BLaER1 (cell line): Measurements from ENCODE around the gene TECPR1.
A peak's percentile ranks its signal among the peaks of the same experiment; 100 is the strongest.

Experiments used
- H3K27ac ChIP-seq: shearing (Covaris generic); formaldehyde crosslinking; 2 replicates; pipeline ENCODE4 v1.8.1; 2022
- H3K27me3 ChIP-seq: shearing (Covaris generic); formaldehyde crosslinking; 2 replicates; pipeline ENCODE4 v1.8.1; 2022
- H3K36me3 ChIP-seq: shearing (Covaris generic); formaldehyde crosslinking; 2 replicates; pipeline ENCODE4 v1.8.1; 2022
- H3K4me1 ChIP-seq: shearing (Covaris generic); formaldehyde crosslinking; 2 replicates; pipeline ENCODE4 v1.8.1; 2022
- H3K4me2 ChIP-seq: shearing (Covaris generic); formaldehyde crosslinking; 2 replicates; pipeline ENCODE4 v1.8.1; 2022
- H3K4me3 ChIP-seq: shearing (Covaris generic); formaldehyde crosslinking; 2 replicates; pipeline ENCODE4 v1.8.1; 2022
- H3K9ac ChIP-seq: shearing (Covaris generic); formaldehyde crosslinking; 2 replicates; pipeline ENCODE4 v1.8.1; 2022
- H3K9me3 ChIP-seq: shearing (Covaris generic); formaldehyde crosslinking; 2 replicates; pipeline ENCODE4 v1.8.1; 2022
- H4K20me1 ChIP-seq: shearing (Covaris generic); formaldehyde crosslinking; 2 replicates; pipeline ENCODE4 v1.8.1; 2022
- Cebpa-rat ChIP-seq: shearing (Covaris generic); IDR thresholded peaks from 2 replicates; pipeline ENCODE4 v1.8.1; 2022

Gene TECPR1

DNA sequence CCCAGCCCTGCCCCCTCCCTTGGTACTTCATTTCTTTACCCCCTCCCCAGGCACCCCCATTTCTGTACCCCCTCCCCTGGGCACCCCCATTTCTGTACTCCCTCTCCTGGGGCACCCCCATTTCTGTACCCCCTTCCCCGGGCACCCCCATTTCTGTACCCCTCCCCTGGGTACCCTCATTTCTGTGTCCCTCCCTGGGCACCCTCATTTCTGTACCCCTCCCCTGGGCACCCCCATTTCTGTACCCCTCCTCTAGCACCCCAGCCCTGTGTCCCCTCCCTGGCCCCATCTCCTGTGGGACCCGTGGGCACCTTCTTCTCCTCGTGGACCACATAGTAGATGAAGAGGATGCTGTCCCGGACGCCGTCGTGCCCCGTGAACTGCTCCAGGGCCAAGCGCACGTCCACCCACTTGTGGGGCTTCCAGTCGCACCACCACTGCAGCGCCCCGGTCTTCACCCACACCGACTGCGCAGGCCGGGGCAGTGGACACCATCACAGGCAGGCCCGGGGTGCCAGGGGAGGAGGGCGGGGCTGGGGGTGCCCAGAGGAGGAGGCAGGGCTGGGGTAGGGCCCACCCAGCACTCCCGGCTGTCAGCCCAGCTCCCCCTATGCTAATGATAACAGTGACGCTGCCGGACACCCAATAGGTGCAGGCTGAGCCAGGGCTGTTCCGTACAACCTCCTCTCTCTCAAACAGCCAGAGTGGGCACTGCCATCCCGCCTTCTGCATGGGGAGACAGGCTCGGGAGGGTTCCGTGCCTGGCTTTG lies 20.4 kb downstream of the TECPR1 start:
- Histone ChIP-seq H3K27ac (no peak overlapping the region), H3K9ac (no peak overlapping the region), H3K4me2 (peak overlapping the region; percentile 66), H3K27me3 (no peaks in the 10 kb centered on the region), H4K20me1 (no peaks in the 10 kb centered on the region), H3K4me3 (no peak overlapping the region), H3K4me1 (peaks cover 50% of the 10 kb centered on the region), H3K9me3 (no peaks in the 10 kb centered on the region), H3K36me3 (0 out of 2 replicates have a peak, but pooled peaks cover 23% of the 10 kb centered on the region)
- TF ChIP-seq Cebpa-rat, result no peak

DNA sequence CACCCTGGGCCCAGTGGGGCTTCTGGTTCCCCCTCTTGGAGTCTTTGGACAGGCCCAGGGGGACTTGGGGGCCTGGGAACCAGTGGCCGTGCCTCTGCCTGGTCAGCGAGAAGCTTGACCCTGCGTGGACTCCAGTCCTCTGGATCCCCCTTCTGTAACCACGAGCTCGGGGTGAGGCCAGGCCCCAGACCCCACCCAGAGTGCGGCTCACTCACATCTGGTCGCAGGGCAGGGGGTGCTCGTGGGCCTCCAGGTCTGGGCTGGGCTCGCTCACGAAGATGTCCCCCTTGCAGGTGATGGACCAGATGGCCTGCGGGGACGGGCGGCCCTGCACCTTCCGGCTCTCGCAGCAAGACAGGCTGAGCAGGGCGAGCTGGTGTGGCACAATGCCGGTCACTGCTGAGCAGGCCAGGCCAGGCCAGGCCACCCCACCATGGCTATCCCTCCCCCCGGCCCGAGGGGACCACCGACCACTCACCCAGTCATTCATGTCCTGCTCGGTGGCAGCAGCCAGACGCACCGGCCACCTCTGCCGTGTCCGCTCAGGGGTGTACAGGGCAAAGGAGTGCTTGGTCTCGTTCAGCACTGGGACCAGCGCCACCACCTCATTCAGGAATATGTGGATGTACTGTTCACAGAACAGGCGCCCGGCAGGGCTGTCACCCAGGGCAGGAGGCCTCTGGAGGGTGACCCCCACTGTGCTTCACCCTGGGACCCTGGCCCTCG lies 21.1 kb downstream of the TECPR1 start:
- H3K27me3 ChIP-seq, result no peaks in the 10 kb centered on the region
- H3K4me3 ChIP-seq, result no peak overlapping the region
- TF ChIP-seq Cebpa-rat, result no peak
- H3K9me3 ChIP-seq, result no peaks in the 10 kb centered on the region
- peaks cover 23% of the 10 kb centered on the region; the same call in 1 of the 2 replicates for H3K36me3 ChIP-seq
- H3K4me2 ChIP-seq, result no peak overlapping the region
- no peak overlapping the region for H3K9ac ChIP-seq
- H3K27ac ChIP-seq, result no peak overlapping the region
- peaks cover 50% of the 10 kb centered on the region for H3K4me1 ChIP-seq
- H4K20me1 ChIP-seq, result no peaks in the 10 kb centered on the region

DNA sequence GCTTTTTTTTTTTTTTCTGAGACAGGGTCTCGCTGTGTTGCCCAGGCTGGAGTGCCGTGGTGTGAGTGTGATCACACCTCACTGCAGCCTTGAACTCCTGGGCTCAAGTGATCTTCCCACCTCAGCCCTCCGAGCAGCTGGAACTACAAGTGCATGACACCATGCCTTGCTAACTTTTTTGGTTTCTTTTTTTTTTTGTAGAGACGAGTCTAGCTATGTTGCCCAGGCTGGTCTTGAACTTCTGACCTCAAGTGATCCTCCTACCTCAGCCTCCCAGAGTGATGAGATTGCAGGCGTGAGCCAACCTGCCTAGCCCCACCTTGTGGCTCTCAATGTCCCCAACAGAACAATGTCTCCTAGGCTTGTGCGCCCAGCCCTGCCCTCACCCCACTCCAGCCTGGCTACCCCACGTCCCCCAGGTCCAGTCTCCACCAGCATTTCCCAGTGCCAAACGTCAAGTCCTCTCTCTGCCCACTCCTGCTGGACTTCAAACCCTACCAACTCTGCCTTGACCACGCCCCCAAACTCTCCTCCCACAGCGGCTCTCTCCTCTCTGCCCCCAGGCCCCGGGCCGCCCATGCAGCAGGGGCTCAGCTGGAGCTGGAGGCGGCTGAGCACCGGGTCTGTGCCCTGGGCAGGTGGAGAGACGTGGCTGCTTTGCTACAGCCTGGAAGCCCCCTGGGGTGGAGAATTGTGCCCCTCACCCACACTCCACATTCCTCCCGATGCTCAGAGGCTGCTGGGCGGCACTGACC lies 21.9 kb downstream of the TECPR1 start:
- H3K9ac ChIP-seq, result no peak overlapping the region

DNA sequence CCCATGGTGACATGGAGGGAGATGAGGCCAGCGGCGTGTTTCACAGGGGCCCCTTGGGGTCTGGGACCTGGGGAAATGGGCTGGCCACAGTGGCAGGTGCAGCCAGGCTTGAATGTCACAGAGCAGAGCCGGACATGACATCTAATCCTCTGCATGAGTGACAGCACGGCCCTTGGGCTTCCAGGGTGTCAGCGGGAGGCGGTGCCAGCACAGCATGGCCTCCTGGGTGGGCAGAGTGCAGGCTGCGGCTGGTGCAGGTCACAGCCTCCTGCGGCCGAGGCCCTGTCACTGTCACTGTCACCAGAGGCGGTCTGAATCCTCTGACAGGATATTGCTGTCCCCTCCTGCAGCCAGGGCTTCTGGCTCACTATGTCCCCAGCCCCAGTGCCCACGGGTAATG lies 22.6 kb downstream of the TECPR1 start:
- H3K4me2 ChIP-seq, result peak overlapping the region; percentile 70
- H3K27ac ChIP-seq, result no peak overlapping the region
- no peak overlapping the region for H3K4me3 ChIP-seq
- H3K9ac ChIP-seq, result no peak overlapping the region
- H3K4me1 ChIP-seq, result peaks cover 53% of the 10 kb centered on the region
- peaks cover 27% of the 10 kb centered on the region; the same call in 1 of the 2 replicates for H3K36me3 ChIP-seq
- no peaks in the 10 kb centered on the region for H4K20me1 ChIP-seq
- no peaks in the 10 kb centered on the region for H3K27me3 ChIP-seq
- no peak for TF ChIP-seq Cebpa-rat
- no peaks in the 10 kb centered on the region for H3K9me3 ChIP-seq

More for the DNA sequence above, 21.9 kb downstream of the TECPR1 start:
- peaks cover 50% of the 10 kb centered on the region for H3K4me1 ChIP-seq
- H3K36me3 ChIP-seq, result peaks cover 27% of the 10 kb centered on the region; the same call in 1 of the 2 replicates
- no peaks in the 10 kb centered on the region for H4K20me1 ChIP-seq
- H3K9me3 ChIP-seq, result no peaks in the 10 kb centered on the region
- no peak overlapping the region for H3K27ac ChIP-seq
- no peak overlapping the region for H3K4me3 ChIP-seq
- TF ChIP-seq Cebpa-rat, result no peak
- H3K4me2 ChIP-seq, result peak overlapping the region; percentile 70
- H3K27me3 ChIP-seq, result no peaks in the 10 kb centered on the region

DNA sequence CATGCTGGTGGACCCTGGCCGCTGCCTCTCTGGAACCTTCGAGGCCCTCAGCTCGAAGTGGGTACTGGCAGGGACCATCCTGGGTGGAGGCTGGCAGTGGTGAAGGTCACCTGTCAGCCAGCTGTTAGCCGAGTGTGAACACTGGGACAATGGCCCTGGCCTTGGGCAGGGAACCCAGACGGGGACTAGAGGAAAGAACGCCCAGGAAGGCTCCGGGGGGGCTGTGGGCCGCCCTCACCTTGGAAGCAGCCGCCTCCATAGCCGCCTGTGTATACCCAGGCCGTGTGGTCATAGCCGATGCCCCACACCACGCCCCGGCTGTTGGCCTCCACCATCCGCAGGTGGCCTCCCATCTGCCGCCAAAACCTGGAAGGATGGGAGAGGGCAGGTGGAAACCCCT lies 23.2 kb downstream of the TECPR1 start:
- H3K9ac ChIP-seq, result no peak overlapping the region
- no peaks in the 10 kb centered on the region for H4K20me1 ChIP-seq

DNA sequence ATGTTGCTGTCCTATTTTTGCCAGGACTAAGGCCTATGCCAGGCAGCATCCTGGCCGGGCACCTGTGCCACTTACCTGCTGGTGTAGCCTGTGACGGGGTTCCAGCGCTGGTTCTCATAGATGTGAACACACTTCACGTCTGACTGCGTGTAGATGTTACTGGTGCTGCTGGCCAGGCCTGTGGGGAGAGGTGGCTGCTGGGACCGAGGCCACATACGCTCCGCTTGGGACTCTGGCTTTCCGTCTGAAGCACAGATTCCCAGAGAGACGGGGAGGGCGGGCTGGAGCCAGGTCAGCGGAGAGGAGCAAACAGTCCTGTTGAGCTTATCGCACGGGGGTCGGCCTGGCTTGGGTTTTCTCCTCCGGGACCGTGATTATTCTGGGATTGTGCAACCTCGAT lies 24.1 kb downstream of the TECPR1 start:
- peaks cover 21% of the 10 kb centered on the region; the same call in 1 of the 2 replicates for H3K36me3 ChIP-seq
- H3K27ac ChIP-seq, result no peak overlapping the region
- H4K20me1 ChIP-seq, result no peaks in the 10 kb centered on the region
- peaks cover 60% of the 10 kb centered on the region for H3K4me1 ChIP-seq
- no peaks in the 10 kb centered on the region for H3K27me3 ChIP-seq
- no peaks in the 10 kb centered on the region for H3K9me3 ChIP-seq
- H3K4me2 ChIP-seq, result peak overlapping the region; percentile 70
- no peak overlapping the region for H3K9ac ChIP-seq
- no peak; the same call in 1 of the 2 replicates for TF ChIP-seq Cebpa-rat
- H3K4me3 ChIP-seq, result no peak overlapping the region

More for the DNA sequence above, 23.2 kb downstream of the TECPR1 start:
- Histone ChIP-seq H3K36me3 (peaks cover 26% of the 10 kb centered on the region; the same call in 1 of the 2 replicates), H3K4me3 (no peak overlapping the region), H3K4me2 (peak overlapping the region; percentile 70), H3K27me3 (no peaks in the 10 kb centered on the region), H3K9me3 (no peaks in the 10 kb centered on the region), H3K27ac (0 out of 2 replicates have a peak overlapping the region, but pooled peaks have one; percentile 40), H3K4me1 (peaks cover 60% of the 10 kb centered on the region)
- TF ChIP-seq Cebpa-rat, result no peak

DNA sequence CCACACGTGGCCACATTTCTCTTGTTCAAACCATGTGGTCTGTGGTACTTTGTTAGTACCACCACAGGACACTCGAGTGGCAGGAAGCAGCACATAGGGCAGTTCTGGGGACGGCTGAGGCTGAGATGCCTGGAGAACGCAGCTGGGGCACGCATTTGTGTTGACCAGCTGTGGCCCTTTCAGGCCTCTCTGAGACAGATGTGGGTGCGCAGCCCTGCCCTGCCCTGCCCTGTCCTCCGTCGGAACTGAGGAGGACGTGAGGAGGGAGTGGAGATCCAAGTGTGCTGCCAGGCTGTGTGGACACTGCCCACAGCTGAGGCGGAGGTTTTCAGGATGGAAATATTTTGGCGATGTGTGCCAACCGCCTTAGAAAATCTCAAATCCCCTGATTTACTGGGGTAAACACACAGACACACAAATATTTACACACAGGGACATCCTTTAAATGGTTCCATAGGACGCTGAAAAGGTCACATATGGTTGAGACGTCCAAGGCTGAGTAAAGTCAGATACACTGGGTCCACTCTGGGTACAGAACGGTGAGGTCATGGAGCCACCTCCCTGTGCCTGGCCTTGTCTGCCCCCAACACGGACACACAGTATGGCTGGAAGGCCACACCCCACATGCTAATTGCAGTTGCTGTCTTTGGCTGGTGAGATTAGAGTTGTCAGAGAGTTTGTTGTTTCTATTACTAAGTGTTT lies 26.0 kb downstream of the TECPR1 start:
- no peak overlapping the region for H3K4me2 ChIP-seq
- H3K4me3 ChIP-seq, result no peak overlapping the region
- H3K9me3 ChIP-seq, result no peaks in the 10 kb centered on the region
- H3K27me3 ChIP-seq, result no peaks in the 10 kb centered on the region
- H3K27ac ChIP-seq, result no peak overlapping the region
- peaks cover 50% of the 10 kb centered on the region for H3K4me1 ChIP-seq
- H3K36me3 ChIP-seq, result peaks cover 32% of the 10 kb centered on the region
- no peak overlapping the region for H3K9ac ChIP-seq
- no peak for TF ChIP-seq Cebpa-rat
- H4K20me1 ChIP-seq, result no peaks in the 10 kb centered on the region

DNA sequence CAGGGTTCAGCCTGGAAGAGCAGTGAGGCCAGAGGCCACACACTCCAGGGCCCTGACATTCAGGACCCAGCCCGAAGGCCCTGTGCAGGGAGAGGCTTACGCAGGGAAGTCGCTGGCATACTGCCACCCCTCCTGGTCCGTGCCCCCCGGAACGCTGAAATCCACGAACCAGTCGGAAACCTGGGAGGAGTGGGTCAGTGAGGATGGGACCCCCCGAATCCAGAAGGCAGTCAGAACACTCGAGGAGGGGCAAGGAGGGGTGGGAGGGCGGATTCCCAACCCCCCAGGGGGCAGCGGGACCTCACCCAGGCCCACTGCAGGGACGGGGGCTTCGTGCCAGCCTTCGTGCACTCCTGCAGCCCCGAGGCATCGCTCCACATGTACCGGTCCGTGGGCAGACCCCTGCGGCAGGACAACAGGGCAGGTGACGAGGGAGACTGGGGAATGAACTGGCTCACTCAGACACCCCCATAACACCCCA lies 27.3 kb downstream of the TECPR1 start:
- TF ChIP-seq Cebpa-rat, result no peak
- no peak overlapping the region for H3K9ac ChIP-seq
- peaks cover 25% of the 10 kb centered on the region for H3K36me3 ChIP-seq
- H3K4me3 ChIP-seq, result no peak overlapping the region
- peaks cover 45% of the 10 kb centered on the region for H3K4me1 ChIP-seq
- H3K27ac ChIP-seq, result 0 out of 2 replicates have a peak overlapping the region, but pooled peaks have one; percentile 4
- 0 out of 2 replicates have a peak overlapping the region, but pooled peaks have one; percentile 69 for H3K4me2 ChIP-seq
- H3K27me3 ChIP-seq, result no peaks in the 10 kb centered on the region
- no peaks in the 10 kb centered on the region for H4K20me1 ChIP-seq
- H3K9me3 ChIP-seq, result no peaks in the 10 kb centered on the region
